NCI-H2196 treated with DMSO at 0.1 percent for 48 hours (cell line): ENCODE results near the gene CLK4.

Experiments
- DNase-seq: peaks from one replicate; lab custom pipeline; 2025; ENCODE audit not compliant: unreplicated experiment; lab: John Stamatoyannopoulos, UW

Gene CLK4

GRCh38 chr5:178640331-178641045, 13.6 kb upstream of the CLK4 start:
- DNase-seq: no peak

DNA sequence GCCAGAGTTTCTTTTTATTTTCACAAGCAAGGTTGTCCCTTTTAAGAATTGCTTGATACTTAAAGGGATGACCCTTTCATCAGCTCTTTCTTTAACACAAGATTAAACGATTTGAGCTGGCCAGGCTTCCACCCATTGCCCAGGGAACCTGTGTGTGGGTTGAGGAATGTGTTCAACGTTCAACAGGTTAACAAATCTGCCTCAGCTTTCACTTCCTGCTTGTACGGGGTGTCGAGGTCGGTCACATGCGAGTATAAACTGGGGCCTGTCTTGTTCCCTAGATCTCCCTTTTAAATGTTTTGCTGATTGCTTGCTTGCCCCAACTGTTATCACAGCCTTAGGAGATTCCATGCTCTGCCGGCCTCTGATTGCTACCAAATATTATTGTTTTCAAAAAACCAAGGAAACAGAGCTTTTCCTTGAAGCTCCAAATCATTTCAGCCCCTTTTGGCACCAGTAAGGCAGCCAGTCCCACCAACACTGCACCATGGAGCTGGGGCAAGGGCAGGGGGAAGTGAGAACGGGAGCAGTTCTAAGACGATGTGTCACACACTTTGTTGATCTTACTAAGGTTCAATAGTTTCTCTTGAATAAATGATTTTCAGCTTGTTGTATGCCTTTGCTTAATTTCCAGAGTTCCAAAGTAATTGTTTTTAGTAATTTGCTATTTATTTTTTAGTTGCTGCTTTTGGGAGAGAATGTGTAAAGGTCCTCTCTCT, 10.7 kb upstream of the CLK4 start:
- DNase-seq: no peak

DNA sequence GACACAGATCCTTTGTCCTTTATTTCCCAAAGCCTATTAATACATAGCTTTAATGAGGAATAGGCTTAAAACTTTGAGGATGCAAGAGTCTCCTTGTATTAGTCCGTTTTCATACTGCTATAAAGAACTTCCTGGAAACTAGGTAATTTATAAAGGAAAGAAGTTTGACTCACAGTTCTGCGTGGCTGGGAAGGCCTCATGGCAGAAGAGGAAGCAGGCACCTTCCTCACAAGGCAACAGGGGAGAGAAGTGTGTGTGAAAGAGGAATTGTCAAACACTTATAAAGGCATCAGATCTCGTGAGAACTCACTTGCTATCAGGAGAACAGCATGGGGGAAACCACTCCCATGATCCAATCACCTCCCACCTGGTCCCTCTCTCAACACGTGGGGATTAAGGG, 5.4 kb upstream of the CLK4 start:
- DNase-seq: no peak

- no peak for DNase-seq
These were observed 4.1 kb upstream of the CLK4 start for GRCh38 chr5:178630951-178631350.

DNA sequence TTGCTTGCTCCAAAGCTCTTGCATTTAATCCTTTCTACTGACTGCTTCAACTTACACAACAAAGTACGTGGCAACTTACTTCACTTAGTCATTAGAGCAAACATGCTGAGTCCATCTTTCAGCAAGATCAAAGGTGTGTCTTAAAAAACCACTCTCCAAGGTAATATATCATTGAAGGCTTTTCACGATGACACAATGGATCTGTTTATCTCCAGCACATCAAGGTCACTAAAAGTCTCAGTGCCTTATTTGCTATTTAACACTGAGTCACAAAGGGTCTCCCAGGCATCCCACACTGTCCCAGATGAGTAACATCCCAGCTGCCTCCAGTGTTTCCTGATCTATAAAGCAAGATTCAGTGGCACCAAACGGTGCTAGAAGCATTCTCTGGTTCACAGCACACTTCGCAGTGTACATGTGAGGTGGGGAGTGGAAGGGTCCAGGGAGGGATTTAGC, 3.7 kb upstream of the CLK4 start:
- no peak for DNase-seq

DNA sequence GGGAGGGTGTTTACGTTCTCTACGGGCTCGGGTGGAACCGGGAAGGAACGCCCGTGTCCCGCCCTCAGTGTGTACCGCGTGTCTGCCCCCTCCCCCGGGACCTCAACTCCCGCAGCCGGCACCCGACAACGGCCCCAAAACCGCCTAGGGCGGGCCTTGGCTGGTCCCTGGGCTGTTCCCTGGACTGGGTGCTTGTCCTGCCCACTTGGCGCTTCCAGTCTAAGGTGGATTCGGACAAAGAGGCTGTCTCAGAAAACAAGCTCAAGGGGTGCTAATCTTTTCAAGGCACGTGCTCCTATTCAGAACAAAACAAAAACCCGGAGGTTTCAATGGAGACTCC, 379 bp upstream of the CLK4 start:
- no peak for DNase-seq

DNA sequence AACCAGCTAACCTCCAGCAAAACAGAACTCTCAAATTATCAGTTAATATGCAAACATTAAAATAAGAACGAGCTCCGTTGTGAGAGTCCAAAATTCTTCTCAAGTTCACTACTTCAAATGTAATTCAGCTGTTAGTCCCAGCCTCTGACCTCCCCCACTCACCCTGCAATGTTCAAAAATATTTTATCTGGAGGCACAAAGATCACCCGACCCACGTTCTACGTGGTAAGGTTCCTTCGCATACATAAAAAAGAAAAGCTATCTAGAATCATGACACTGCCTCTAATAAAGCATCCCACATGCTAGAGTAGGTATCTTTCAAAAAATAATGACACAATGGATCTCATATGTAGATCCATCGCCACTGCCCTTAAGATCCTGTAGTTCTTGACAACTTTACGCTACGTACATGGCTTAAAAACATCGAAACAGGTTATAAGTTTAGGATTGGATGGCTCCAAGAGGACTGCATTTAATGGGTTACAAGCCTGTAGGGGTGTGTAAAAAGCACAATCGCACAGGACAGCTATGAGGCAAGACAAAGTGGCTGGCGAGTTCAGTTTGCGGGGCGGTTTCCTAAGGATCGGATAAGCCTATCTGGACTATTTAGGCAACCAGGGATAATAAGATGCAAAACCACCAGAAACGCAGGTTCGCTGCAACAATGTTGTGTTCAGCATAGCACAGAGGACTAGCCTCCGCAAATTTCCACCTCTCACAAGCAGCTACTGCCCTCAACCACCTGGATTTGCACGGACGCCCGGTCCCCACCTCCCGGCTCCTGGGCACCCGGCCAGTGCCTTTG, 969 bp downstream of the CLK4 start:
- DNase-seq: no peak

DNA sequence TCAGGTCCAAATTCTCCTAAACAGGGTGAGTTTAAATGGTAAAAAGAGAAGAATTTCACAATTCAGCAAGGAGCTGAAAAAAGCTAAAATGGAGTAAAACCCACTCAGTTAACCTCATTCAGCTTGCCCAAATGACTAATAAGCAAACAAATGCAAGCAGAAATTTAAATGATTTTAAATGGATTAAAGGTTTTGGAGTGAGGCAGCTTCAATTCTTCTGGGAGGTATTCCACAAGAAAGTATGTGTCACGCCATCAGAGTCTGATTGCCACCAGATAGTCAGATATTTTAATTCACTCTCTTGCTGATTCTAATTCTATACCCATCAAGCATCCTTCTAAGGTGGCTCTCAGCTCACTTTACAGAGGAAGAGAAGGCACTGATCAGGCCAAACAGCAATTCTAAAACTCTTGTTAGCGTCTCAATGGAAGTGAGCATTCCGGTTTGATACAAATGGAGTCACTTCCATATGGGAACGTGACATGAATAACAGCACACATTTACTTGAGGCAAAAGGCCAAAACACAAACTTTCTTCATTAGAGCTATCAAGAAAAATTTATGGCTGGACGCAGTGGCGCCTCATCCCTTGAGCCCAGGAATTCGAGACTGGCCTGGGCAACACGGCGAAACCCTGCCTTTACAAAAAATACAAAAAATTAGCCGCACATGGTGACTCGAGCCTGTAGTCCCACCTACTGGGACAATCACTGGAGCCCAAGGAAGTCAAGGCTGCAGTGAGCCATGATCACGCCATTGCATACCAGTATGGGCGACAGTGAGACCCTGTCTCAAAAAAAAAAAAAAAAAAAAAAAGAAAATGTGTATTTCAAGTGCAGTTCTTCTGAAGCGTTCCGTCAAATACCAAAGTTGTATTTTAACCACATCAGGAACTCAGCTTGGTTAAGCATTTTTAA, 2.0 kb downstream of the CLK4 start:
- DNase-seq: no peak

GRCh38 chr5:178622679-178623247, 4.1 kb downstream of the CLK4 start:
- DNase-seq: no peak

DNA sequence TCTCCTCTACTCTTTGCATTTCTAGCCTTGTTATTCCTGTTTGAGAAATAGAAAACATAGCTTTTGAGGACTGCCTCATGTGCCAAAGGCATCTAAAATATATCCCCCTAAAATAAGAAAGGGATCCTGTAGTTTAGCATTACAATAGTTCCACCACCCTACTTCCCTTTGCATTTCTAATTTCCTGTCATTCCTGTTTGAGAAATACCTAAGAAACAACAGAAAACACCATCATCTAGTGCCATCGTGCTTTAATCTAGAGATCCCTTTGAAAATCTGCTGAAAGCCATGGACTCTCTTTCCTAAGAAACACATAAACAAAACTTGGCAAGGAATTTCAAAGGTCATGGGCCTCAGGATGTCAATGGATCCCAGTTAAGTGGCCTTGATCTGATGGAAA, 7.5 kb downstream of the CLK4 start:
- DNase-seq: no peak

- no peak for DNase-seq
These were observed 14.6 kb downstream of the CLK4 start for GRCh38 chr5:178612299-178612698.

DNA sequence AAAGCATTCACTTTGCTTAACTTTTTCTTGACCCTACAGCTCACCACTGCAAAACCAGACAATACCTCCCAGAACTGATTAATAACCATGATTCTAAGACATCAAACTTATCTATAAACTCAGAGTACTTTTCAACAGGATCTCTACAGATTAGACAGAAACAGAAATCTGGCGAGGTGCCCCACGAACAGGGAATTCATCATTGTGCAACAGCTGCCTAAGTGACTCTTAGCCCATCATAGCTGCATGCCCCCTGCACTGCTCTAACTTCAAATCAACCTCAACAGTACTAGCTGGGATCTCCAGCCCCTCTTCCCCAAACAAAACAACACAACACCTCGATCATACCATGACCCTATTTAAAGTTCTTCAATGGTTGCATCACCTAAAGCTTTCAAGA, 20.6 kb downstream of the CLK4 start:
- DNase-seq: no peak

GRCh38 chr5:178605788-178606187, 21.1 kb downstream of the CLK4 start:
- DNase-seq: no peak

DNA sequence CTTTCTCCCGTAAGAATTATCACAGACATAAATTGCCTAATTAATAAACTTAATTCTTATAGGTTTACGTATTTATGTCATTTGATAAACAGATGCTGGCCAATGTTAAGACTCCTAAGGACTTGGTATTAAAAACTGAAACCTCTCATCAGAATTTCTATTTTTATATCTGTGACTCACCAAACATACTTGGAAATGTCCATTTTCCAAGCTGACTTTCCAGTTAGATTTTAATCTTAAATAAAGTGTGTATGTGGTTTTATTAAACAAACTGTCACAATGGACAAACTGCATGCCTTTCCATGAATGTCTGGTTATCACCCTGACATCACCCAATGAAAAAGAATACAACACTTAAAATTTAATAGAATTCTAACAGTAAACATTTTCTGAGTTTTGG, 24.1 kb downstream of the CLK4 start:
- DNase-seq: no peak

DNA sequence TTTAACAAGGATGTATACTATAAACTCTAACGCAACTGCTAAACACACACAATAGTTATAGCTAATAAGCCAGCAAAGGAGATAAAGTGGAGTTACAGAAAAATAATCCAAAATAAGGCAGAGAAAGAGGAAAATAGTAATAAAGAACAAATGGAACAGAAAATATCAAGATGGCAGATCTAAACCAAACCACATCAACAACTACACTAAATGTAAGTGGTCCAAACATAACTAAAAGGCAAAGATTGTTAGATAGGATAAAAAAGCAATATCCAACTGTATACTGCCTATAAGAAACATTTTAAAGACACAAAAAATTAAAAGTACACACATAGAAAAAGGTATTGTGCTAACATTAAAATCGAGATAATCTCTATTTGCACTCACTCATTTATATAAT, 31.1 kb downstream of the CLK4 start:
- DNase-seq: no peak

- DNase-seq: no peak
These were observed 31.7 kb downstream of the CLK4 start for GRCh38 chr5:178595150-178595549.

- DNase-seq: no peak
These were observed 35.9 kb downstream of the CLK4 start for GRCh38 chr5:178590924-178591423.

DNA sequence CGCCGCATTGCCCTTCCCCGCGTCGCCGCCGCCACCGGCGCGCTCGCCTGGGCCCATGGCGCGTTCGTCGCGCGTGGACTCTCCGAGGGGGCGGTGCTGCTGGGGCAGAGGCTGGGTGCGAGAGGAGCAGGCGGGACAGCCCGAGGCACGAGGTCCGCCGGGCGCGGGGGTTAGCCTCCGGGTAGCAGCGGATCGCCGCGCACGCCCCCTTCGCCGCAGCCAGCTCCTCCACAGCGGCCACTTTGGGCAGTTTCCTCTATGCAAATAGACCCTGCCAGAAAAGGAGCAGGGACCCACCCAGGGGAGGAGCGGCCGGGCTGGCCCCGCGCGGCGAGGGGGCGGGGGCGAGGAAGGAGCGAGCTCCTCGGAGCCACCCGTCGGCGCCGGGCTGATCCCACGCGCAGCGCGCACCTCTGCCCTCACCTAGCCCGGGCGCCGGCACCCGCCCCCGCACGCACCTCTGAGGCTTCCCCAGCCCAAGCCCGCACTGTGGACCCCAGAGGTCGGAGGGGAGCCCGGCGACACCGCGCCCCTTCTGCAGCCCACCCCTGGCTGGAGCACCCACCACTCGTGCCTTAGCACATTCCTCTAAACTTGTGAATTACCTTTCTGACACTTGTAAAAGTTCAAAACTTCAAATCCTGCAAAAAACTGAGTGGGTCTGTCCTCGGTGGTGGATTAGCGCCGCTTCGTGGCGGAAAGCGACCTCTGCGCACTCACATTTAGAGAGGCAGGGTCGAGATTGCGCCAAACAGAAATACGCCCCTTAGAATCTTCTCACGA, 36.5 kb downstream of the CLK4 start, which contains the start of gene COL23A1:
TSS of gene COL23A1 (minus strand) at position 253 of the 783 bp plus-strand sequence.
- DNase-seq: no peak
